ENCODE measurements around the gene WDFY4.

The WDFY4 gene

DNA sequence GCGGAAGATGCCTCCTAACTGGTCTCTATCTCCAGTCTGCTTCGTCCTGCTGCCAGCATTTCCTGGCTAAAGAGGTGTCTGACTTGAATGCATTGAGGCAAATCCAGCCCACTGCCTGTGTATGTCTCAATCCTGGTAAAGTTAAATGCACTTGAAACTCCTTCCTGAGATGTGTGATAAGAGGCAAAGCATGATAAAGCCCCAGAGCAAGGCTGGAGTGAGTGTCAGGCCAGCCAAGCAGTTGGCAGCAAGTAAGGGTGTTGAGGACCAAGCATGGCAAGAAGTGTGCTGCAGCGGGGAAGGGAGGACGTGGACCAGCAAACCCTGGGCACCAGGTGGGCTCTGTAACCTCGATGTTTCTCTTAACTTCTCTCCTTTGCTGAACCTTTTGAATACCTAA is 225.9 kb downstream of the WDFY4 start:
- Histone ChIP-seq H3K4me3 (ENCODE audit: low read depth, low read length) (no peak overlapping the region), H3K9me3 (ENCODE audit: control insufficient read depth, insufficient read depth, low read depth, low read length) (no peaks in the 10 kb centered on the region), H3K27ac (ENCODE audit: extremely low read depth, low read depth, low read length) (no peak overlapping the region), H3K4me1 (ENCODE audit: control insufficient read depth, insufficient read depth, low read length) (no peaks in the 10 kb centered on the region), H3K36me3 (ENCODE audit: control insufficient read depth in 2 of 2, insufficient read depth in 1 of 2, low read length in 2 of 2) (no peaks in the 10 kb centered on the region)
- TF ChIP-seq ZBTB48 (tag by site-specific recombination; IDR thresholded peaks at IDR 0.05): no peak
- TF ChIP-seq ZBTB11 (tag by site-specific recombination; conservative IDR thresholded peaks at IDR 0.05; ENCODE audit: low read depth): no peak
- no peak for TF ChIP-seq ZNF184 (tag by site-specific recombination; IDR thresholded peaks at IDR 0.05)
- TF ChIP-seq, protein P1, sequence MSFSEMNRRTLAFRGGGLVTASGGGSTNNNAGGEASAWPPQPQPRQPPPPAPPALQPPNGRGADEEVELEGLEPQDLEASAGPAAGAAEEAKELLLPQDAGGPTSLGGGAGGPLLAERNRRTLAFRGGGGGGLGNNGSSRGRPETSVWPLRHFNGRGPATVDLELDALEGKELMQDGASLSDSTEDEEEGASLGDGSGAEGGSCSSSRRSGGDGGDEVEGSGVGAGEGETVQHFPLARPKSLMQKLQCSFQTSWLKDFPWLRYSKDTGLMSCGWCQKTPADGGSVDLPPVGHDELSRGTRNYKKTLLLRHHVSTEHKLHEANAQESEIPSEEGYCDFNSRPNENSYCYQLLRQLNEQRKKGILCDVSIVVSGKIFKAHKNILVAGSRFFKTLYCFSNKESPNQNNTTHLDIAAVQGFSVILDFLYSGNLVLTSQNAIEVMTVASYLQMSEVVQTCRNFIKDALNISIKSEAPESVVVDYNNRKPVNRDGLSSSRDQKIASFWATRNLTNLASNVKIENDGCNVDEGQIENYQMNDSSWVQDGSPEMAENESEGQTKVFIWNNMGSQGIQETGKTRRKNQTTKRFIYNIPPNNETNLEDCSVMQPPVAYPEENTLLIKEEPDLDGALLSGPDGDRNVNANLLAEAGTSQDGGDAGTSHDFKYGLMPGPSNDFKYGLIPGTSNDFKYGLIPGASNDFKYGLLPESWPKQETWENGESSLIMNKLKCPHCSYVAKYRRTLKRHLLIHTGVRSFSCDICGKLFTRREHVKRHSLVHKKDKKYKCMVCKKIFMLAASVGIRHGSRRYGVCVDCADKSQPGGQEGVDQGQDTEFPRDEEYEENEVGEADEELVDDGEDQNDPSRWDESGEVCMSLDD (tag by site-specific recombination; IDR thresholded peaks at IDR 0.05): no peak
- no peak for TF ChIP-seq ZNF423 (tag by site-specific recombination; IDR thresholded peaks at IDR 0.05)
- no peak for TF ChIP-seq ZNF302 (tag by site-specific recombination; IDR thresholded peaks at IDR 0.05; ENCODE audit: low read depth)
- no peak for TF ChIP-seq ZNF571 (tag by site-specific recombination; IDR thresholded peaks at IDR 0.05)
- TF ChIP-seq KLF9 (tag by site-specific recombination; IDR thresholded peaks at IDR 0.05; ENCODE audit: low read depth): no peak
- no peak for TF ChIP-seq HOXD13 (CRISPR knock-in tag; IDR thresholded peaks at IDR 0.05; ENCODE audit: borderline replicate concordance)
- TF ChIP-seq TCF7L2 (IDR thresholded peaks at IDR 0.05; ENCODE audit: borderline replicate concordance, low read depth, low read length): no peak
- no peak for TF ChIP-seq SETDB1 (IDR thresholded peaks at IDR 0.05; ENCODE audit: insufficient read length, low read length)
- TF ChIP-seq ZFP3 (tag by site-specific recombination; IDR thresholded peaks at IDR 0.05; ENCODE audit: low read depth): no peak
- no peak for TF ChIP-seq ZBTB1 (tag by site-specific recombination; IDR thresholded peaks at IDR 0.05)
- no peak for TF ChIP-seq ZNF549 (tag by site-specific recombination; IDR thresholded peaks at IDR 0.05)
- TF ChIP-seq BCL11B (tag by site-specific recombination; IDR thresholded peaks at IDR 0.05; ENCODE audit: low read depth): no peak
- ChIA-PET POLR2A (no interaction called here), CTCF (no interaction called here)

DNA sequence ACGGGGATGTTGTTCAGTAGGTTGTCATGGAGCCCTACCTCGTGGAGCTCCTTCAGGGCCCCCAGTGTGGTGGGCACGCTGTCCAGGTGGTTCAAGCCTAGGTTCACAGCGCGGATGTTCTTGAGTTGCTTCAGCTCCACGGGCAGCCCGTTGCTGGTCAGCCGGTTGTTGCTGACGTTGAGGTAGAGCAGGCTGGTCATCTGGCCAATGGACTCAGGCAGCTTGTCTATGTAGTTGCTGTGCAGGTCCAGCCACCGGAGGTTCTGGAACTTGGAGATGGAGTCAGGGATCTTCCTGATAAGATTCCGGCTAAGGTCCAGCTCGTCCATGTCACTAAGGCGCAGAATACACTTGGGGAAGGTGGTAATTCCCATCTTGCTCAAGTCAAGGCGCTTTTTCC is 229.0 kb downstream of the WDFY4 start:
- no peak overlapping the region for H3K4me3 ChIP-seq (ENCODE audit: low read depth, low read length)
- CTCF ChIA-PET: interaction anchor here (0.6 kb wide), 1 partner anchor 464 kb away, joined by 3 read pairs; no protein-coding TSS in a partner anchor
- H3K9me3 ChIP-seq (ENCODE audit: control insufficient read depth, insufficient read depth, low read depth, low read length): no peaks in the 10 kb centered on the region
- H3K4me1 ChIP-seq (ENCODE audit: control insufficient read depth, insufficient read depth, low read length): no peaks in the 10 kb centered on the region
- no peak overlapping the region for H3K27ac ChIP-seq (ENCODE audit: extremely low read depth, low read depth, low read length)
- TF ChIP-seq ZNF629 (tag by site-specific recombination; IDR thresholded peaks at IDR 0.05) (no peak), ZBTB48 (tag by site-specific recombination; IDR thresholded peaks at IDR 0.05) (no peak), ZSCAN16 (tag by site-specific recombination; IDR thresholded peaks at IDR 0.05) (no peak)
- POLR2A ChIA-PET: no interaction called here
- no peaks in the 10 kb centered on the region for H3K36me3 ChIP-seq (ENCODE audit: control insufficient read depth in 2 of 2, insufficient read depth in 1 of 2, low read length in 2 of 2)

GRCh38 chr10:48923748-48924147 is 239.1 kb downstream of the WDFY4 start:
- Histone ChIP-seq H3K9me3 (ENCODE audit: control insufficient read depth, insufficient read depth, low read depth, low read length) (no peaks in the 10 kb centered on the region), H3K27ac (ENCODE audit: extremely low read depth, low read depth, low read length) (no peak overlapping the region), H3K36me3 (ENCODE audit: control insufficient read depth in 2 of 2, insufficient read depth in 1 of 2, low read length in 2 of 2) (no peaks in the 10 kb centered on the region), H3K4me1 (ENCODE audit: control insufficient read depth, insufficient read depth, low read length) (no peaks in the 10 kb centered on the region), H3K4me3 (ENCODE audit: low read depth, low read length) (no peak overlapping the region)
- CTCF ChIA-PET: interaction anchor here (0.9 to 2.2 kb wide), 2 partner anchors 58 to 268 kb away, joined by 3 to 9 read pairs; no protein-coding TSS in a partner anchor
- POLR2A ChIA-PET: no interaction called here
- TF ChIP-seq RBAK (tag by site-specific recombination; IDR thresholded peaks at IDR 0.05) (no peak), ZNF670 (tag by site-specific recombination; IDR thresholded peaks at IDR 0.05; ENCODE audit: low read depth) (no peak), PATZ1 (tag by site-specific recombination; IDR thresholded peaks at IDR 0.05) (no peak), ZNF791 (tag by site-specific recombination; IDR thresholded peaks at IDR 0.05) (no peak), ZNF561 (tag by site-specific recombination; IDR thresholded peaks at IDR 0.05; ENCODE audit: borderline replicate concordance) (no peak)
- TF ChIP-seq, protein P2, sequence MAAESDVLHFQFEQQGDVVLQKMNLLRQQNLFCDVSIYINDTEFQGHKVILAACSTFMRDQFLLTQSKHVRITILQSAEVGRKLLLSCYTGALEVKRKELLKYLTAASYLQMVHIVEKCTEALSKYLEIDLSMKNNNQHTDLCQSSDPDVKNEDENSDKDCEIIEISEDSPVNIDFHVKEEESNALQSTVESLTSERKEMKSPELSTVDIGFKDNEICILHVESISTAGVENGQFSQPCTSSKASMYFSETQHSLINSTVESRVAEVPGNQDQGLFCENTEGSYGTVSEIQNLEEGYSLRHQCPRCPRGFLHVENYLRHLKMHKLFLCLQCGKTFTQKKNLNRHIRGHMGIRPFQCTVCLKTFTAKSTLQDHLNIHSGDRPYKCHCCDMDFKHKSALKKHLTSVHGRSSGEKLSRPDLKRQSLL (tag by site-specific recombination; IDR thresholded peaks at IDR 0.05): no peak

Measured in HEK293 (cell line).